ENCODE results near the gene SEMA3A. TPM values are rescaled to one million over a fixed set of nuclear protein-coding genes. Genes with fewer than 3 reads are reported as not detected.

Gene SEMA3A
- total and polyA plus RNA-seq, 8 donors, result 0.05 to 0.79 (median 0.46) TPM

- no peak overlapping the region for H3K27ac ChIP-seq
- 73 to 80% methylated on average over 5 of the region's 5 CpGs for WGBS, 2 donors
- FAIRE-seq, result no peak
- no peaks in the 10 kb centered on the region for H3K27me3 ChIP-seq
- intact Hi-C loops (cut with DNase I), result no loop called here
- no peak for ATAC-seq
- no peaks in the 10 kb centered on the region for H3K4me1 ChIP-seq
- no peak for TF ChIP-seq CTCF (IDR thresholded peaks at IDR 0.05)
- no peaks in the 10 kb centered on the region for H3K9me3 ChIP-seq
- H3K36me3 ChIP-seq, result no peaks in the 10 kb centered on the region
- no peak overlapping the region for H3K4me3 ChIP-seq
- DNase-seq, result no peak
Measured at GRCh38 chr7:84041649-84042048, 152.9 kb downstream of the SEMA3A start.

GRCh38 chr7:84040355-84040754 lies 154.2 kb downstream of the SEMA3A start:
- H3K9me3 ChIP-seq, result no peaks in the 10 kb centered on the region
- H3K27me3 ChIP-seq, result no peaks in the 10 kb centered on the region
- no peak overlapping the region for H3K4me3 ChIP-seq
- peak in 2 of 4 donors; percentile 41 to 76 for ATAC-seq
- H3K36me3 ChIP-seq, result no peaks in the 10 kb centered on the region
- DNase-seq, result no peak
- H3K27ac ChIP-seq, result no peak overlapping the region
- WGBS, 2 donors, result 29 to 35% methylated on average over 3 of the region's 3 CpGs
- no peaks in the 10 kb centered on the region for H3K4me1 ChIP-seq
- intact Hi-C loops (cut with DNase I), result no loop called here
- no peak for FAIRE-seq
- TF ChIP-seq CTCF (IDR thresholded peaks at IDR 0.05), result no peak

GRCh38 chr7:84039432-84039831 lies 155.2 kb downstream of the SEMA3A start:
- Histone ChIP-seq H3K4me1 (no peaks in the 10 kb centered on the region), H3K4me3 (no peak overlapping the region), H3K27ac (no peak overlapping the region), H3K9me3 (no peaks in the 10 kb centered on the region), H3K36me3 (no peaks in the 10 kb centered on the region), H3K27me3 (no peaks in the 10 kb centered on the region)
- no peak for TF ChIP-seq CTCF (IDR thresholded peaks at IDR 0.05)
- no peak for ATAC-seq
- DNase-seq, result no peak
- intact Hi-C loops (cut with DNase I), result no loop called here
- FAIRE-seq, result no peak

- no peak for FAIRE-seq
- TF ChIP-seq CTCF (IDR thresholded peaks at IDR 0.05), result no peak
- no peak for ATAC-seq
- H3K9me3 ChIP-seq, result no peaks in the 10 kb centered on the region
- H3K4me1 ChIP-seq, result no peaks in the 10 kb centered on the region
- H3K36me3 ChIP-seq, result no peaks in the 10 kb centered on the region
- H3K4me3 ChIP-seq, result no peak overlapping the region
- 80 to 84% methylated on average over 3 of the region's 3 CpGs for WGBS, 2 donors
- no peak for DNase-seq
- H3K27ac ChIP-seq, result no peak overlapping the region
- intact Hi-C loops (cut with DNase I), result no loop called here
- no peaks in the 10 kb centered on the region for H3K27me3 ChIP-seq
Measured at GRCh38 chr7:84027678-84028077, 166.9 kb downstream of the SEMA3A start.

GRCh38 chr7:84025332-84025927 lies 169.2 kb downstream of the SEMA3A start:
- ATAC-seq, result peak in 3 of 4 donors; percentile 34 to 63 (median 46)
- TF ChIP-seq CTCF (IDR thresholded peaks at IDR 0.05), result no peak
- FAIRE-seq, result peak; percentile 66
- H3K36me3 ChIP-seq, result no peaks in the 10 kb centered on the region
- no peak overlapping the region for H3K4me3 ChIP-seq
- intact Hi-C loops (cut with DNase I), result no loop called here
- DNase-seq, result no peak
- no peaks in the 10 kb centered on the region for H3K9me3 ChIP-seq
- H3K4me1 ChIP-seq, result no peaks in the 10 kb centered on the region
- no peak overlapping the region for H3K27ac ChIP-seq
- no peaks in the 10 kb centered on the region for H3K27me3 ChIP-seq
- WGBS, 2 donors, result 61 to 72% methylated on average over 3 of the region's 3 CpGs

Data from pancreas (tissue), 10 donors.